SK-N-SH (cell line): ENCODE data around the gene PDE4B. TPM values are rescaled to one million over a fixed set of nuclear protein-coding genes. Genes with fewer than 3 reads are reported as not detected.

Experiments used
- CTCF ChIA-PET: fragments of 300-600, 350-600 bp; formaldehyde crosslinking; extraction: SDS; loops from one replicate; lab custom pipeline; 2021; lab: Yijun Ruan, JAX
- POLR2A ChIA-PET: fragments of 350-600 bp; sonication (Branson Sonifier 250); formaldehyde crosslinking; extraction: SDS; loops from one replicate; lab custom pipeline; 2020; ENCODE audit warnings: antibody characterized with exemption, inconsistent platforms; lab: Yijun Ruan, JAX
- DNase-seq: peaks from one replicate; pipeline ENCODE4 v3.0.0; 2012
- H2AFZ ChIP-seq: fragments of 200-600 bp; sonication (generic); 2 replicates; pipeline ENCODE4 v1.8.1; 2016; ENCODE audit warnings: antibody characterized with exemption, mild to moderate bottlenecking, low read depth
- H3F3A ChIP-seq: fragments of 200-600 bp; sonication (generic); replicated peaks from 2 replicates; pipeline ENCODE3; 2016; ENCODE audit warnings: antibody characterized with exemption, mild to moderate bottlenecking; ENCODE audit not compliant: insufficient read depth
- H3K27ac ChIP-seq, 2 experiments: fragments of 200-500 bp in 1 of 2; fragments of 200-600 bp in 1 of 2; sonication (Bioruptor generic) in 1 of 2; sonication (generic), shearing (Covaris generic) in 1 of 2; 2 replicates each; pipeline versions ENCODE4 v1.5.1 to v1.6.1; 2014 to 2016; ENCODE audit warnings: low read depth in 2 of 2, inconsistent platforms in 1 of 2, low read length in 1 of 2, mild to moderate bottlenecking in 1 of 2, mixed read lengths in 1 of 2
- H3K27me3 ChIP-seq: fragments of 200-600 bp; sonication (generic), shearing (Covaris generic); 2 replicates; pipeline ENCODE4 v1.6.1; 2016; ENCODE audit warnings: mixed run types; ENCODE audit not compliant: insufficient read depth
- H3K36me3 ChIP-seq, 2 experiments: fragments of 200-500 bp in 1 of 2; fragments of 200-600 bp in 1 of 2; sonication (Bioruptor generic) in 1 of 2; sonication (generic) in 1 of 2; replicated peaks in 1 of 2; 2 replicates each; pipeline versions ENCODE3 to v1.5.1; 2014 to 2016; ENCODE audit warnings: low read length in 1 of 2, mild to moderate bottlenecking in 1 of 2; ENCODE audit not compliant: insufficient read depth in 2 of 2, control insufficient read depth in 1 of 2
- H3K4me1 ChIP-seq, 2 experiments: fragments of 200-500 bp in 1 of 2; fragments of 200-600 bp in 1 of 2; sonication (Bioruptor generic) in 1 of 2; sonication (generic), shearing (Covaris generic) in 1 of 2; 2 replicates each; pipeline versions ENCODE4 v1.5.1 to v1.6.1; 2014 to 2016; ENCODE audit warnings: low read depth in 1 of 2, low read length in 1 of 2, mixed run types in 1 of 2; ENCODE audit not compliant: insufficient read depth in 2 of 2, control insufficient read depth in 1 of 2
- H3K4me2 ChIP-seq: fragments of 200-600 bp; sonication (generic), shearing (Covaris generic); 2 replicates; pipeline ENCODE4 v1.6.1; 2017; ENCODE audit warnings: mixed run types
- H3K4me3 ChIP-seq, 2 experiments: fragments of 200-500 bp in 1 of 2; fragments of 200-600 bp in 1 of 2; sonication (Bioruptor generic) in 1 of 2; sonication (generic), shearing (Covaris generic) in 1 of 2; 2 replicates each; pipeline versions ENCODE4 v1.5.1 to v1.8.1; 2014 to 2016; ENCODE audit warnings: low read depth in 2 of 2, inconsistent platforms in 1 of 2, low read length in 1 of 2, mild to moderate bottlenecking in 1 of 2, mixed read lengths in 1 of 2, moderate library complexity in 1 of 2
- H3K79me2 ChIP-seq: fragments of 200-600 bp; sonication (generic); 2 replicates; pipeline ENCODE4 v1.8.1; 2017; ENCODE audit warnings: mild to moderate bottlenecking; ENCODE audit not compliant: insufficient read depth
- H3K9ac ChIP-seq: fragments of 200-600 bp; sonication (generic); 2 replicates; pipeline ENCODE4 v1.6.1; 2017; ENCODE audit warnings: mixed run types
- H3K9me2 ChIP-seq: fragments of 200-600 bp; sonication (generic); 2 replicates; pipeline ENCODE4 v1.6.1; 2017; ENCODE audit warnings: mixed run types
- H3K9me3 ChIP-seq: fragments of 200-600 bp; sonication (generic); 2 replicates; pipeline ENCODE4 v1.6.1; 2017; ENCODE audit warnings: mixed run types, mild to moderate bottlenecking, moderate library complexity
- H4K20me1 ChIP-seq: fragments of 200-600 bp; sonication (generic); 2 replicates; pipeline ENCODE4 v1.6.1; 2017; ENCODE audit warnings: mild to moderate bottlenecking, mixed run types; ENCODE audit not compliant: insufficient read depth
- CHD2 ChIP-seq: fragments of 150-350 bp; IDR thresholded peaks from 2 replicates; pipeline ENCODE4 v1.6.1; 2018; ENCODE audit warnings: low read length; ENCODE audit not compliant: partially characterized antibody
- EZH2phosphoT487 ChIP-seq: fragments of 200-600 bp; sonication (generic); IDR thresholded peaks from 2 replicates; pipeline ENCODE4 v1.6.1; 2017; ENCODE audit warnings: low read depth, mixed run types, mild to moderate bottlenecking, antibody characterized with exemption, moderate library complexity, borderline replicate concordance
- FOXM1 ChIP-seq: IDR thresholded peaks from 2 replicates; pipeline ENCODE4 v1.4.0; 2012; ENCODE audit warnings: low read depth, mild to moderate bottlenecking
- GATA2 ChIP-seq: sonication (generic); formaldehyde crosslinking; IDR thresholded peaks from 2 replicates; pipeline ENCODE4 v1.5.0; 2020; ENCODE audit warnings: mild to moderate bottlenecking, missing genetic modification reagents
- JUND ChIP-seq: IDR thresholded peaks from 2 replicates; pipeline ENCODE4 v1.4.0; 2012
- MEF2A ChIP-seq: IDR thresholded peaks from 2 replicates; pipeline ENCODE4 v1.4.0; 2012; ENCODE audit warnings: low read depth, borderline replicate concordance
- MXI1 ChIP-seq: IDR thresholded peaks from 2 replicates; pipeline ENCODE4 v1.6.1; 2012; ENCODE audit warnings: mild to moderate bottlenecking, low read depth, low read length, improper control_type of control experiment
- NRF1 ChIP-seq: IDR thresholded peaks from 2 replicates; pipeline ENCODE4 v1.6.1; 2012; ENCODE audit warnings: low read depth, mild to moderate bottlenecking, low read length
- REST ChIP-seq: IDR thresholded peaks from 2 replicates; pipeline ENCODE4 v1.6.1; 2012; ENCODE audit warnings: mild to moderate bottlenecking, low read depth, low read length, moderate library complexity
- SMC3 ChIP-seq: IDR thresholded peaks from 2 replicates; pipeline ENCODE4 v1.6.1; 2012; ENCODE audit warnings: low read depth, low read length, improper control_type of control experiment
- TAF1 ChIP-seq: IDR thresholded peaks from 2 replicates; pipeline ENCODE4 v1.6.1; 2012; ENCODE audit warnings: low read depth, mild to moderate bottlenecking, low read length, moderate library complexity, borderline replicate concordance
- WGBS: methylation state at CpG from one replicate; pipeline ENCODE4 v1.1.6; 2017; ENCODE audit warnings: low lambda C conversion rate; 5-methylcytosine and 5-hydroxymethylcytosine counted together
- polyA plus RNA-seq, 3 experiments: library from polyadenylated mRNA; depleted of rRNA; stranded (reverse); fragments of >200 nt; gene quantifications; 2 replicates each; pipeline ENCODE4 v1.2.3, GENCODE V29; 2012
- TF ChIP-seq, protein P1 (sequence below): IDR thresholded peaks from 2 replicates; pipeline ENCODE4 v1.4.0; 2012; ENCODE audit warnings: low read depth, borderline replicate concordance
- TF ChIP-seq, protein P2 (sequence below): IDR thresholded peaks from 2 replicates; pipeline ENCODE4; 2012
- TF ChIP-seq, protein P3 (sequence below): fragments of 150-350 bp; IDR thresholded peaks from 2 replicates; pipeline ENCODE4 v1.6.1; 2017; ENCODE audit warnings: antibody characterized with exemption, low read length, low read depth, borderline replicate concordance

The PDE4B gene
- polyA plus RNA-seq, 1 of the 3 experiments (the other 2 are of a cell fraction), result 1.9 TPM

DNA sequence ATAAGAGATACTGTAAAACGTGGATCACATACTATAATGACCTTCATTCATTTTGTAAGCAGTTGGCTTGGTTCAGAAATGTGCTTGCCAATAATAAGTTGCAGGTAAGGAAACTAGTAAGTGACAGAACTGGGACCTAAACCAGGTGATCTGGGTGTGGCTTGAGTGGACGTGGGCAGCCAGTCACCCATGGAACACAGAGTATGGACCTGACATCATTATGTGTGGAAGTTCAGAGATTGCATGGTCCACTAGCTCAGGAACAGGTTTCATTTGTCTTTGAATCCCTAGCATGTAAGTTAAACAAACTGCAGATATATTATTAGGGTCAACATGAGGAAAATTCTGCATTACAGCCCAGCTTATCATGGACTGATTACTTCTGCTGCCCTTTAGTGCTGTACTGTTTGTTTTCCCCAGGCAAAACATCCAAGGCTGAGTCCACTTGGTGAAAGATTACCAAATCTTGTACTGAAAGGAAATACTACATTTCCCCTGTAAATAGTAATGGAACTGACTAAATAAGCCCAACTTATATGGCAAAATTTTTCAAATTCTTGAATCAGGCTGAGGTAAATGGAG, 414.0 kb downstream of the PDE4B start:
- H3K4me1 ChIP-seq, result peaks cover 0 to 10% of the 10 kb centered on the region in 2 experiments; a peak in 2 of 4 replicates
- TF ChIP-seq MXI1, result no peak
- TF ChIP-seq, protein P1, sequence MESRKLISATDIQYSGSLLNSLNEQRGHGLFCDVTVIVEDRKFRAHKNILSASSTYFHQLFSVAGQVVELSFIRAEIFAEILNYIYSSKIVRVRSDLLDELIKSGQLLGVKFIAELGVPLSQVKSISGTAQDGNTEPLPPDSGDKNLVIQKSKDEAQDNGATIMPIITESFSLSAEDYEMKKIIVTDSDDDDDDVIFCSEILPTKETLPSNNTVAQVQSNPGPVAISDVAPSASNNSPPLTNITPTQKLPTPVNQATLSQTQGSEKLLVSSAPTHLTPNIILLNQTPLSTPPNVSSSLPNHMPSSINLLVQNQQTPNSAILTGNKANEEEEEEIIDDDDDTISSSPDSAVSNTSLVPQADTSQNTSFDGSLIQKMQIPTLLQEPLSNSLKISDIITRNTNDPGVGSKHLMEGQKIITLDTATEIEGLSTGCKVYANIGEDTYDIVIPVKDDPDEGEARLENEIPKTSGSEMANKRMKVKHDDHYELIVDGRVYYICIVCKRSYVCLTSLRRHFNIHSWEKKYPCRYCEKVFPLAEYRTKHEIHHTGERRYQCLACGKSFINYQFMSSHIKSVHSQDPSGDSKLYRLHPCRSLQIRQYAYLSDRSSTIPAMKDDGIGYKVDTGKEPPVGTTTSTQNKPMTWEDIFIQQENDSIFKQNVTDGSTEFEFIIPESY, result no peak
- TF ChIP-seq, protein P2, sequence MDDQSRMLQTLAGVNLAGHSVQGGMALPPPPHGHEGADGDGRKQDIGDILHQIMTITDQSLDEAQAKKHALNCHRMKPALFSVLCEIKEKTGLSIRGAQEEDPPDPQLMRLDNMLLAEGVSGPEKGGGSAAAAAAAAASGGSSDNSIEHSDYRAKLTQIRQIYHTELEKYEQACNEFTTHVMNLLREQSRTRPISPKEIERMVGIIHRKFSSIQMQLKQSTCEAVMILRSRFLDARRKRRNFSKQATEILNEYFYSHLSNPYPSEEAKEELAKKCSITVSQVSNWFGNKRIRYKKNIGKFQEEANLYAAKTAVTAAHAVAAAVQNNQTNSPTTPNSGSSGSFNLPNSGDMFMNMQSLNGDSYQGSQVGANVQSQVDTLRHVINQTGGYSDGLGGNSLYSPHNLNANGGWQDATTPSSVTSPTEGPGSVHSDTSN, result no peak
- TF ChIP-seq, protein P3, sequence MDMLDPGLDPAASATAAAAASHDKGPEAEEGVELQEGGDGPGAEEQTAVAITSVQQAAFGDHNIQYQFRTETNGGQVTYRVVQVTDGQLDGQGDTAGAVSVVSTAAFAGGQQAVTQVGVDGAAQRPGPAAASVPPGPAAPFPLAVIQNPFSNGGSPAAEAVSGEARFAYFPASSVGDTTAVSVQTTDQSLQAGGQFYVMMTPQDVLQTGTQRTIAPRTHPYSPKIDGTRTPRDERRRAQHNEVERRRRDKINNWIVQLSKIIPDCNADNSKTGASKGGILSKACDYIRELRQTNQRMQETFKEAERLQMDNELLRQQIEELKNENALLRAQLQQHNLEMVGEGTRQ, result no peak
- TF ChIP-seq REST, result no peak
- TF ChIP-seq MEF2A, result no peak
- TF ChIP-seq EZH2phosphoT487, result no peak
- TF ChIP-seq CHD2, result no peak
- TF ChIP-seq SMC3, result no peak
- TF ChIP-seq GATA2 (CRISPR knock-in tag), result no peak
- no peak for TF ChIP-seq JUND
- TF ChIP-seq NRF1, result no peak
- no peak for TF ChIP-seq TAF1
- TF ChIP-seq FOXM1, result no peak
- H3K27ac ChIP-seq, result peak overlapping the region; percentile 43 to 79
- no peaks in the 10 kb centered on the region for H3K79me2 ChIP-seq
- no peaks in the 10 kb centered on the region for H4K20me1 ChIP-seq
- no peaks in the 10 kb centered on the region for H3K27me3 ChIP-seq
- no peaks in the 10 kb centered on the region for H3F3A ChIP-seq
- ChIA-PET POLR2A (no interaction called here), CTCF (no interaction called here)
- no peak overlapping the region for H3K4me2 ChIP-seq
- H3K4me3 ChIP-seq, result no peak overlapping the region
- H3K9ac ChIP-seq, result no peak overlapping the region
- no peak for DNase-seq
- 85% methylated on average over 2 of the region's 2 CpGs for WGBS
- no peak overlapping the region for H2AFZ ChIP-seq
- no peaks in the 10 kb centered on the region for H3K9me2 ChIP-seq
- H3K36me3 ChIP-seq, result no peaks in the 10 kb centered on the region
- H3K9me3 ChIP-seq, result no peaks in the 10 kb centered on the region
